Dendritic cell treated with granulocyte-macrophage colony-stimulating factor and Interleukin-4, amounts not matched to agents 40 ng/mL and 50 ng/mL, for 4 days (primary cell): ENCODE measurements around the gene CD99L2.
A peak's percentile ranks its signal among the peaks of the same experiment; 100 is the strongest.

Experiments used
- H3K27ac Mint-ChIP-seq: one replicate; pipeline ENCODE4 v1.8.0; 2022; ENCODE audit warnings: mild to moderate bottlenecking, mixed read lengths
- H3K27me3 Mint-ChIP-seq: one replicate; pipeline ENCODE4 v1.8.0; 2022; ENCODE audit warnings: mild to moderate bottlenecking, mixed read lengths
- H3K36me3 Mint-ChIP-seq: one replicate; pipeline ENCODE4 v1.8.0; 2022; ENCODE audit warnings: low read depth, mixed read lengths
- H3K4me1 Mint-ChIP-seq: one replicate; pipeline ENCODE4 v1.8.0; 2022; ENCODE audit warnings: low read depth, mixed read lengths
- H3K4me3 Mint-ChIP-seq: one replicate; pipeline ENCODE4 v1.8.0; 2022; ENCODE audit warnings: mild to moderate bottlenecking, moderate library complexity, mixed read lengths
- H3K9me3 Mint-ChIP-seq: one replicate; pipeline ENCODE4 v1.8.0; 2022; ENCODE audit warnings: mixed read lengths
- intact Hi-C: fragments of 100-400 bp; cut with micrococcal nuclease; formaldehyde crosslinking; loops from one replicate; pipeline ENCODE4 v1.15.0; 2022

Gene CD99L2

GRCh38 chrX:150898343-150899190, at the start of gene CD99L2:
CD99L2 (minus strand) TSS chrX:150898668; CDS start chrX:150898588, 80 bp downstream.
- peak within 1 kb of the TSS; percentile 92 for H3K27ac Mint-ChIP-seq
- H3K4me3 Mint-ChIP-seq = peak within 1 kb of the TSS; percentile 83
- peaks cover under 1% of the 10 kb centered on the region for H3K27me3 Mint-ChIP-seq
- H3K4me1 Mint-ChIP-seq = peaks cover 20% of the 10 kb centered on the region
- no peaks in the 10 kb centered on the region for H3K9me3 Mint-ChIP-seq
- peaks cover 6% of the 10 kb centered on the region for H3K36me3 Mint-ChIP-seq
- intact Hi-C loops = loop anchor here (2.0 to 10.0 kb wide), 3 partner anchors 84 to 499 kb away; partner anchors contain the start of genes HMGB3 and VMA21

GRCh38 chrX:150944233-150944632, 45.8 kb upstream of the CD99L2 start:
- Mint-ChIP-seq H3K4me1 (no peaks in the 10 kb centered on the region), H3K27me3 (peaks cover 3% of the 10 kb centered on the region), H3K9me3 (no peaks in the 10 kb centered on the region), H3K27ac (no peak overlapping the region), H3K4me3 (no peak overlapping the region), H3K36me3 (no peaks in the 10 kb centered on the region)
- intact Hi-C loops = no loop called here

GRCh38 chrX:150942942-150943594, 44.6 kb upstream of the CD99L2 start:
- Mint-ChIP-seq H3K27ac (no peak overlapping the region), H3K36me3 (no peaks in the 10 kb centered on the region), H3K4me3 (no peak overlapping the region), H3K27me3 (peaks cover 3% of the 10 kb centered on the region), H3K4me1 (no peaks in the 10 kb centered on the region), H3K9me3 (no peaks in the 10 kb centered on the region)
- intact Hi-C loops = no loop called here

- no peaks in the 10 kb centered on the region for H3K27me3 Mint-ChIP-seq
- intact Hi-C loops = no loop called here
- H3K36me3 Mint-ChIP-seq = no peaks in the 10 kb centered on the region
Observed at GRCh38 chrX:150941580-150941979, 43.1 kb upstream of the CD99L2 start.

GRCh38 chrX:150940844-150941495, 42.5 kb upstream of the CD99L2 start:
- intact Hi-C loops = no loop called here
- H3K27ac Mint-ChIP-seq = no peak overlapping the region
- H3K36me3 Mint-ChIP-seq = no peaks in the 10 kb centered on the region
- H3K27me3 Mint-ChIP-seq = no peaks in the 10 kb centered on the region
- no peak overlapping the region for H3K4me3 Mint-ChIP-seq
- H3K9me3 Mint-ChIP-seq = peaks cover 9% of the 10 kb centered on the region
- H3K4me1 Mint-ChIP-seq = no peaks in the 10 kb centered on the region

More at GRCh38 chrX:150941580-150941979, 43.1 kb upstream of the CD99L2 start:
- H3K4me3 Mint-ChIP-seq = no peak overlapping the region
- no peak overlapping the region for H3K27ac Mint-ChIP-seq
- no peaks in the 10 kb centered on the region for H3K4me1 Mint-ChIP-seq
- peaks cover 9% of the 10 kb centered on the region for H3K9me3 Mint-ChIP-seq

- Mint-ChIP-seq H3K4me1 (no peaks in the 10 kb centered on the region), H3K27me3 (peaks cover 5% of the 10 kb centered on the region), H3K27ac (no peak overlapping the region), H3K36me3 (no peaks in the 10 kb centered on the region), H3K9me3 (peaks cover 9% of the 10 kb centered on the region), H3K4me3 (no peak overlapping the region)
- intact Hi-C loops = no loop called here
Observed at GRCh38 chrX:150936556-150936955, 38.1 kb upstream of the CD99L2 start.

- no peaks in the 10 kb centered on the region for H3K4me1 Mint-ChIP-seq
- no peak overlapping the region for H3K4me3 Mint-ChIP-seq
- no peaks in the 10 kb centered on the region for H3K36me3 Mint-ChIP-seq
- peaks cover 9% of the 10 kb centered on the region for H3K9me3 Mint-ChIP-seq
- no peak overlapping the region for H3K27ac Mint-ChIP-seq
- H3K27me3 Mint-ChIP-seq = peaks cover 5% of the 10 kb centered on the region
- intact Hi-C loops = no loop called here
Observed at GRCh38 chrX:150935467-150935866, 37.0 kb upstream of the CD99L2 start.

- intact Hi-C loops = no loop called here
- peaks cover 5% of the 10 kb centered on the region for H3K27me3 Mint-ChIP-seq
- peaks cover 9% of the 10 kb centered on the region for H3K9me3 Mint-ChIP-seq
- H3K36me3 Mint-ChIP-seq = no peaks in the 10 kb centered on the region
- no peak overlapping the region for H3K4me3 Mint-ChIP-seq
- H3K4me1 Mint-ChIP-seq = no peaks in the 10 kb centered on the region
- H3K27ac Mint-ChIP-seq = no peak overlapping the region
Observed at GRCh38 chrX:150934453-150934852, 36.0 kb upstream of the CD99L2 start.

- Mint-ChIP-seq H3K4me3 (no peak overlapping the region), H3K27me3 (peaks cover 5% of the 10 kb centered on the region), H3K27ac (no peak overlapping the region), H3K9me3 (peaks cover 9% of the 10 kb centered on the region), H3K4me1 (no peaks in the 10 kb centered on the region), H3K36me3 (no peaks in the 10 kb centered on the region)
- intact Hi-C loops = no loop called here
Observed at GRCh38 chrX:150933945-150934350, 35.5 kb upstream of the CD99L2 start.

GRCh38 chrX:150929058-150929457, 30.6 kb upstream of the CD99L2 start:
- intact Hi-C loops = no loop called here
- no peaks in the 10 kb centered on the region for H3K9me3 Mint-ChIP-seq
- H3K4me3 Mint-ChIP-seq = no peak overlapping the region
- peaks cover 3% of the 10 kb centered on the region for H3K27me3 Mint-ChIP-seq
- H3K4me1 Mint-ChIP-seq = no peaks in the 10 kb centered on the region
- H3K36me3 Mint-ChIP-seq = no peaks in the 10 kb centered on the region
- H3K27ac Mint-ChIP-seq = no peak overlapping the region

- peaks cover 2% of the 10 kb centered on the region for H3K27me3 Mint-ChIP-seq
- intact Hi-C loops = no loop called here
- H3K4me3 Mint-ChIP-seq = no peak overlapping the region
- no peaks in the 10 kb centered on the region for H3K4me1 Mint-ChIP-seq
- no peaks in the 10 kb centered on the region for H3K9me3 Mint-ChIP-seq
- no peaks in the 10 kb centered on the region for H3K36me3 Mint-ChIP-seq
- no peak overlapping the region for H3K27ac Mint-ChIP-seq
Observed at GRCh38 chrX:150926791-150927190, 28.3 kb upstream of the CD99L2 start.

- no peaks in the 10 kb centered on the region for H3K9me3 Mint-ChIP-seq
- intact Hi-C loops = no loop called here
- no peaks in the 10 kb centered on the region for H3K4me1 Mint-ChIP-seq
- no peaks in the 10 kb centered on the region for H3K36me3 Mint-ChIP-seq
- no peak overlapping the region for H3K27ac Mint-ChIP-seq
- peaks cover 2% of the 10 kb centered on the region for H3K27me3 Mint-ChIP-seq
- no peak overlapping the region for H3K4me3 Mint-ChIP-seq
Observed at GRCh38 chrX:150926304-150926703, 27.8 kb upstream of the CD99L2 start.

- Mint-ChIP-seq H3K4me3 (no peak overlapping the region), H3K4me1 (no peaks in the 10 kb centered on the region), H3K27ac (no peak overlapping the region), H3K27me3 (no peaks in the 10 kb centered on the region), H3K9me3 (no peaks in the 10 kb centered on the region), H3K36me3 (no peaks in the 10 kb centered on the region)
- intact Hi-C loops = no loop called here
Observed at GRCh38 chrX:150919401-150919800, 20.9 kb upstream of the CD99L2 start.

- no peaks in the 10 kb centered on the region for H3K36me3 Mint-ChIP-seq
- H3K27me3 Mint-ChIP-seq = no peaks in the 10 kb centered on the region
- H3K27ac Mint-ChIP-seq = no peak overlapping the region
- intact Hi-C loops = no loop called here
- no peak overlapping the region for H3K4me3 Mint-ChIP-seq
- H3K9me3 Mint-ChIP-seq = no peaks in the 10 kb centered on the region
- H3K4me1 Mint-ChIP-seq = no peaks in the 10 kb centered on the region
Observed at GRCh38 chrX:150913511-150913910, 15.0 kb upstream of the CD99L2 start.
